ENCODE measurements around the gene CCDC186.

The CCDC186 gene

GRCh38 chr10:114208351-114208750, 34.3 kb upstream of the CCDC186 start:
- peaks cover 6% of the 10 kb centered on the region for H3K36me3 ChIP-seq
- H3K9me3 ChIP-seq: no peaks in the 10 kb centered on the region
- H3K27me3 ChIP-seq: peaks cover 13% of the 10 kb centered on the region
- no peak for TF ChIP-seq CTCF (IDR thresholded peaks at IDR 0.05; ENCODE audit: low read depth, low read length)
- H3K4me1 ChIP-seq: no peaks in the 10 kb centered on the region
- DNase-seq: no peak
- no peak overlapping the region for H3K4me3 ChIP-seq (ENCODE audit: low read depth, low read length)

- peaks cover 9% of the 10 kb centered on the region for H3K36me3 ChIP-seq
- H3K4me3 ChIP-seq (ENCODE audit: low read depth, low read length): no peak overlapping the region
- DNase-seq: no peak
- H3K27me3 ChIP-seq: peaks cover 9% of the 10 kb centered on the region
- no peak for TF ChIP-seq CTCF (IDR thresholded peaks at IDR 0.05; ENCODE audit: low read depth, low read length)
- no peaks in the 10 kb centered on the region for H3K4me1 ChIP-seq
- no peaks in the 10 kb centered on the region for H3K9me3 ChIP-seq
Observed at GRCh38 chr10:114207349-114207748, 33.3 kb upstream of the CCDC186 start.

- Histone ChIP-seq H3K27me3 (peaks cover 9% of the 10 kb centered on the region), H3K36me3 (peaks cover 10% of the 10 kb centered on the region)
- no peak for TF ChIP-seq CTCF (IDR thresholded peaks at IDR 0.05; ENCODE audit: low read depth, low read length)
Observed at GRCh38 chr10:114206902-114207301, 32.9 kb upstream of the CCDC186 start.

GRCh38 chr10:114202812-114203211, 28.8 kb upstream of the CCDC186 start:
- Histone ChIP-seq H3K4me1 (no peaks in the 10 kb centered on the region), H3K4me3 (ENCODE audit: low read depth, low read length) (no peak overlapping the region), H3K36me3 (peaks cover 16% of the 10 kb centered on the region), H3K27me3 (peaks cover 9% of the 10 kb centered on the region), H3K9me3 (no peaks in the 10 kb centered on the region)
- no peak for TF ChIP-seq CTCF (IDR thresholded peaks at IDR 0.05; ENCODE audit: low read depth, low read length)
- DNase-seq: no peak

More at GRCh38 chr10:114206902-114207301, 32.9 kb upstream of the CCDC186 start:
- no peak for DNase-seq
- Histone ChIP-seq H3K4me3 (ENCODE audit: low read depth, low read length) (no peak overlapping the region), H3K9me3 (no peaks in the 10 kb centered on the region), H3K4me1 (no peaks in the 10 kb centered on the region)

- no peak for TF ChIP-seq CTCF (IDR thresholded peaks at IDR 0.05; ENCODE audit: low read depth, low read length)
- no peaks in the 10 kb centered on the region for H3K27me3 ChIP-seq
Observed at GRCh38 chr10:114199239-114199638, 25.2 kb upstream of the CCDC186 start.

GRCh38 chr10:114195079-114195478, 21.1 kb upstream of the CCDC186 start:
- no peak for DNase-seq
- no peak overlapping the region for H3K4me3 ChIP-seq (ENCODE audit: low read depth, low read length)
- 0 out of 2 replicates have a peak, but pooled peaks cover 3% of the 10 kb centered on the region for H3K27me3 ChIP-seq
- no peaks in the 10 kb centered on the region for H3K9me3 ChIP-seq
- no peak for TF ChIP-seq CTCF (IDR thresholded peaks at IDR 0.05; ENCODE audit: low read depth, low read length)
- peaks cover 7% of the 10 kb centered on the region; the same call in 1 of the 2 replicates for H3K36me3 ChIP-seq
- H3K4me1 ChIP-seq: no peaks in the 10 kb centered on the region

More at GRCh38 chr10:114199239-114199638, 25.2 kb upstream of the CCDC186 start:
- Histone ChIP-seq H3K4me3 (ENCODE audit: low read depth, low read length) (no peak overlapping the region), H3K4me1 (no peaks in the 10 kb centered on the region), H3K36me3 (peaks cover 10% of the 10 kb centered on the region; the same call in 1 of the 2 replicates), H3K9me3 (no peaks in the 10 kb centered on the region)
- no peak for DNase-seq

All from BE2C (cell line).